Common myeloid progenitor, CD34-positive (primary cell): Measurements from ENCODE around the gene GGA1.
"Not testable (repeated sequence)": the region's sequence is repeated elsewhere in the genome, so short reads cannot be mapped to it uniquely, and the experiment has no call there.

Source experiments
- CTCF ChIA-PET: fragments of 350-600 bp; sonication (Branson Sonifier 250); formaldehyde crosslinking; loops from one replicate; lab custom pipeline; 2021; ENCODE audit warnings: antibody characterized with exemption; lab: Charles Lee
- POLR2A ChIA-PET: fragments of 350-600 bp; sonication (Branson Sonifier 250); formaldehyde crosslinking; loops from one replicate; lab custom pipeline; 2021; ENCODE audit warnings: antibody characterized with exemption; lab: Charles Lee
- DNase-seq, 3 donors: peaks; one replicate each; pipeline versions ENCODE4 v3.0.0 to v3.0.0-alpha.2; 2013
- H3K27ac ChIP-seq, 2 experiments: 1 replicate in 1 of 2; 2 replicates in 1 of 2; pipeline ENCODE4 v1.7.0; 2013; ENCODE audit warnings: inconsistent platforms in 2 of 2, low read length in 2 of 2, mild to moderate bottlenecking in 2 of 2, low read depth in 1 of 2, moderate library complexity in 1 of 2; ENCODE audit not compliant: severe bottlenecking in 2 of 2, insufficient read depth in 1 of 2, poor library complexity in 1 of 2
- H3K27me3 ChIP-seq, 5 experiments: replicated peaks in 2 of 5; 1 replicate in 3 of 5; 2 replicates in 2 of 5; pipeline versions ENCODE4 v1.6.1 to v1.7.0; 2013; ENCODE audit warnings: low read length in 4 of 5, mild to moderate bottlenecking in 2 of 5, moderate library complexity in 2 of 5, inconsistent platforms in 1 of 5; ENCODE audit not compliant: insufficient read depth in 5 of 5, control insufficient read depth in 4 of 5
- H3K36me3 ChIP-seq, 4 experiments: 1 replicate in 2 of 4; 2 replicates in 2 of 4; pipeline versions ENCODE4 v1.6.1 to v1.7.0; 2013; ENCODE audit warnings: low read length in 3 of 4, control low read depth in 1 of 4, mild to moderate bottlenecking in 1 of 4; ENCODE audit not compliant: control insufficient read depth in 4 of 4, insufficient read depth in 4 of 4
- H3K4me1 ChIP-seq, 4 experiments: 1 replicate in 3 of 4; 2 replicates in 1 of 4; pipeline versions ENCODE4 v1.6.1 to v1.7.1; 2013; ENCODE audit warnings: low read length in 3 of 4, mild to moderate bottlenecking in 3 of 4, control low read depth in 1 of 4, inconsistent platforms in 1 of 4, moderate library complexity in 1 of 4; ENCODE audit not compliant: control insufficient read depth in 4 of 4, insufficient read depth in 4 of 4; ENCODE audit errors: control extremely low read depth in 1 of 4
- H3K4me3 ChIP-seq, 7 experiments: 1 replicate in 4 of 7; 2 replicates in 3 of 7; pipeline versions ENCODE4 v1.5.1 to v1.7.0; 2013; ENCODE audit warnings: mild to moderate bottlenecking in 7 of 7, low read length in 6 of 7, moderate library complexity in 6 of 7, inconsistent platforms in 2 of 7, low read depth in 2 of 7, control low read depth in 1 of 7; ENCODE audit not compliant: insufficient read depth in 4 of 7, control insufficient read depth in 1 of 7; ENCODE audit errors: extremely low read depth in 1 of 7
- H3K9me3 ChIP-seq, 5 experiments: 1 replicate in 4 of 5; 2 replicates in 1 of 5; pipeline versions ENCODE4 v1.6.1 to v1.7.1; 2013; ENCODE audit warnings: low read length in 4 of 5, mild to moderate bottlenecking in 2 of 5, inconsistent platforms in 1 of 5, low read depth in 1 of 5, moderate library complexity in 1 of 5; ENCODE audit not compliant: control insufficient read depth in 4 of 5, insufficient read depth in 2 of 5; ENCODE audit errors: control extremely low read depth in 1 of 5
- WGBS: methylation state at CpG from one replicate; pipeline ENCODE4 v1.1.5; 2013; ENCODE audit not compliant: insufficient coverage; 5-methylcytosine and 5-hydroxymethylcytosine counted together

GGA1 gene

DNA sequence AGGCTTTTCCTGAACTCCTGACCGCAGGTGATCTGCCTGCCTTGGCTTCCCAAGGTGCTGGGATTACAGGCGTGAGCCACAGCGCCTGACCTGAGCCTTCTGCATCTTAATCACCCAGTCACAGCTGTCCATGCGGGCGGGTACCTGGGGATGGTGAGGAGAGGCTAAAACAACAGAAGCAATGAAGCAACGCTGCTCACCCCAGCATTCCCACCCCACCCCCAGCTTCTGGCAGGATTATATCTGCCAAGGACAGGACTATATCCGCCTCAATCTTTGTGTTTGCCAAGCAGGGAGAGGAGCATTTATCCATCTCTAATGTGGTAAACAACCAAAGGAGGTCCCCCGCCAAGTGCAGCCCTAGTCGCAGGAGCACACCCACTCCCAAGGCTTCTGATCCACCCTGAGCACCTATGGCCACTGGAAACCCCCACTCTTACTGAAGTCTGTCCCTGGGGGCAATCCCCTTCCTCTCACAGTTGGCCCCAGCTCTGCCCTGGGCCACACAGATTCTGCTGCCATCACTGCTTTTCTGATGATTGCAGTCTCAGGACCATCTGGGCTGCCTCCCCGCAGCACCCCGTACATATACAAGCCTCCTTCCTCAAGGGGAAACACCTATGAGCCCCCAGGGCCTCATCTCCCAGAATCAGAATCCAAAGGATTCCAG, 20.0 kb upstream of the GGA1 start:
- no peak overlapping the region for H3K4me3 ChIP-seq
- no peaks in the 10 kb centered on the region for H3K9me3 ChIP-seq
- peaks cover 0 to 3% (median 0%) of the 10 kb centered on the region in 5 experiments for H3K27me3 ChIP-seq
- no peak for DNase-seq
- CTCF ChIA-PET: interaction anchor here (0.9 to 11.3 kb wide), 7 partner anchors 9 to 45 kb away, joined by 3 to 157 read pairs (median 8); partner anchors contain the start of gene LGALS2
- H3K36me3 ChIP-seq: no peaks in the 10 kb centered on the region
- POLR2A ChIA-PET: no interaction called here
- WGBS: 95% methylated on average over 8 of the region's 11 CpGs
- peaks cover 0 to 7% (median 3%) of the 10 kb centered on the region in 4 experiments for H3K4me1 ChIP-seq
- H3K27ac ChIP-seq: no peak overlapping the region

DNA sequence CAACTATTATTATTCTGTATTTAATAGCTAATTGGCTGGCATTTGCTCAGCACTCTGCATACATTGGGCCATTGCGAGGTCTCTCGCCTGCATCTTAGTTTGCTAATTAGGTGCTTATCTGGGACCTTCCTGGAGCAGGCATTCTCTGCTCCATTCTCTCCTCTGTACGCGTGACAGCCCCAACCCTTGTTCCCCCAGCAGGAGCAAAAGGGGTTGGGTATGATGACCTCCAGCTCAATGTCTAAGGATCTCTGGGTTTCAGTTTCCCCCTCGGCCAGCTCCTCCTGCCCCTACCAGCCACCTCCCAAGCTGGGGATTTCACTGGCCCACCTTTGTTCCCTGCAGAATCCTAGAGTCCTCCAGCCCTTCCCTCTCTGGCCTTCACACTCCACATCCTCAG, 19.0 kb upstream of the GGA1 start:
- peaks cover 0 to 7% (median 3%) of the 10 kb centered on the region in 4 experiments for H3K4me1 ChIP-seq
- 56% methylated on average over 3 of the region's 5 CpGs for WGBS
- no peaks in the 10 kb centered on the region for H3K36me3 ChIP-seq
- H3K27ac ChIP-seq: no peak overlapping the region
- H3K9me3 ChIP-seq: no peaks in the 10 kb centered on the region
- ChIA-PET CTCF (interaction anchor here (1.0 to 11.3 kb wide), 6 partner anchors 9 to 46 kb away, joined by 4 to 157 read pairs (median 18); partner anchors contain the start of gene LGALS2), POLR2A (no interaction called here)
- no peak overlapping the region for H3K4me3 ChIP-seq
- DNase-seq: no peak
- H3K27me3 ChIP-seq: peaks cover 0 to 3% (median 0%) of the 10 kb centered on the region in 5 experiments

DNA sequence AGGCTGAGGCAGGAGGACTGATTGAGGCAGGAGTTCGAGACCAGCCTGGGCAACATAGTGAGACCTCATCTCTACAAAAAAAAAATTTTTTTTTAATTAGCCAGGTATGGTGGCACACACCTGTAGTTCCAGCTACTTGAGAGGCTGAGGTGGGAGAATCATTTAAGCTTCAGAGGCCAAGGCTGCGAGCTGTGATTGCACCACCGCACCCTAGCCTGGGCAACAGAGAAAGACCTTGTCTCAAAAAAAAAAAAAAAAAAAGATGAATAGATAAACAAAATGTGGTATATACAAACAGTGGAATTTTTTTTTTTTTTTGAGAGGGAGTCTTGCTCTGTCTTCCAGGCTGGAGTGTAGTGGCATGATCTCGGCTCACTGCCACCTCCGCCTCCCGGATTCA, 17.6 kb upstream of the GGA1 start:
- H3K36me3 ChIP-seq, H3K9me3 ChIP-seq, H3K4me3 ChIP-seq, H3K4me1 ChIP-seq, H3K27ac ChIP-seq, H3K27me3 ChIP-seq, DNase-seq: not testable (repeated sequence)
- 90% methylated on average over 2 of the region's 6 CpGs for WGBS
- POLR2A ChIA-PET: interaction anchor here (0.6 to 0.7 kb wide), 2 partner anchors 63 to 76 kb away, joined by 3 to 4 read pairs; no protein-coding TSS in a partner anchor
- CTCF ChIA-PET: interaction anchor here (0.6 to 11.3 kb wide), 9 partner anchors 11 to 339 kb away, joined by 3 to 157 read pairs (median 13); partner anchors contain the start of gene LGALS2

DNA sequence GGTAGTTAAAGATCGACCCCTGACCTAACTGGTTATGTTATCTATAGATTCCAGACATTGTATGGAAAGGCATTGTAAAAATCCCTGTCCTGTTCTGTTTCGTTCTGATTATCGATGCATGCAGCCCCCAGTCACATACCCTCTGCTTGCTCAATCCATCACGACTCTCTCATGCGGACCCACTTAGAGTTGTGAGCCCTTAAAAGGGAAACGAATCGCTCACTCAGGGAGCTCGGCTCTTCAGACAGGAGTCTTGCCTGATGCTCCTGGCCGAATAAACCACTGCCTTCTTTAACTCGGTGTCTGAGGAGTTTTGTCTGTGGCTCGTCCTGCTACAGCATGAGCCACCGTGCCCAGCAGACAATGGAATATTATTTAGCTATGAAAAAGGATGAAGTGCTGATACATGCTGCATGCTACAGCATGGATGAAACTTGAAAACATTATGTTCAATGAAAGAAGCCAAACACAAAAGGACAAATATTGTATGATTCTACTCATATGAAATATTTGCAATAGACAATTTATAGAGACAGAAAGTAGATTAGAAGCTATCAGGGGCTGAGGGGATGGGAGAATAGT, 16.7 kb upstream of the GGA1 start:
- POLR2A ChIA-PET: interaction anchor here (0.9 to 1.6 kb wide), 5 partner anchors 17 to 120 kb away, joined by 3 to 7 read pairs (median 4); partner anchors contain the start of gene GGA1
- H3K4me1 ChIP-seq: peaks cover 0 to 7% (median 3%) of the 10 kb centered on the region in 4 experiments
- peaks cover 0 to 3% (median 0%) of the 10 kb centered on the region in 5 experiments for H3K27me3 ChIP-seq
- CTCF ChIA-PET: interaction anchor here (0.6 to 11.3 kb wide), 23 partner anchors 9 to 1645 kb away, joined by 3 to 157 read pairs (median 4); partner anchors contain the start of genes GGA1 and LGALS2
- no peaks in the 10 kb centered on the region for H3K36me3 ChIP-seq
- no peak overlapping the region for H3K4me3 ChIP-seq
- H3K27ac ChIP-seq: no peak overlapping the region
- DNase-seq: no peak
- no peaks in the 10 kb centered on the region for H3K9me3 ChIP-seq
- WGBS: 90% methylated on average over 11 of the region's 12 CpGs

DNA sequence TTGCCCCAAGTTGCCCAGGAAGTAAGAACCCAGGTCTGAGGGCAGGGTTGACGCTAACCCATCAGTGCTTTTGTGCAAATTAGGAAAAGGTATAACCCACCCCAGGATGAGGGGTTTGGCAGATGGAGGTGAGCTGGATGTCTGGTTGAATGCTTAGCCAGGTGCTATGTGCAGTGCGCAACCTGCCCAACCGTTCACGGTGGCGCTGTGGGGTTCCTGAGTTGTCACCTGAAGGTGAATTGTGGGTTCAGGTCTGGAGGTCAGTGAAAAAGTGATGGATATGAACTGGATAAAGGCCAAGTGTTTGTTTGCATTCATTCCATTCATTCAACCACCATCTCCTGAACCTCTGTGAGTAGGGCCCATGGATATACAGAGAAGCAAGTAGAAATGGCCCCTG, 14.4 kb upstream of the GGA1 start:
- Histone ChIP-seq H3K27ac (no peak overlapping the region), H3K4me3 (no peak overlapping the region), H3K36me3 (no peaks in the 10 kb centered on the region), H3K4me1 (peaks cover 0 to 11% (median 4%) of the 10 kb centered on the region in 4 experiments), H3K9me3 (no peaks in the 10 kb centered on the region), H3K27me3 (no peaks in the 10 kb centered on the region)
- no peak for DNase-seq
- WGBS: 100% methylated on average over 1 of the region's 5 CpGs
- ChIA-PET POLR2A (no interaction called here), CTCF (interaction anchor here (4.3 to 11.3 kb wide), 2 partner anchors 12 to 51 kb away, joined by 17 to 157 read pairs; no protein-coding TSS in a partner anchor)

DNA sequence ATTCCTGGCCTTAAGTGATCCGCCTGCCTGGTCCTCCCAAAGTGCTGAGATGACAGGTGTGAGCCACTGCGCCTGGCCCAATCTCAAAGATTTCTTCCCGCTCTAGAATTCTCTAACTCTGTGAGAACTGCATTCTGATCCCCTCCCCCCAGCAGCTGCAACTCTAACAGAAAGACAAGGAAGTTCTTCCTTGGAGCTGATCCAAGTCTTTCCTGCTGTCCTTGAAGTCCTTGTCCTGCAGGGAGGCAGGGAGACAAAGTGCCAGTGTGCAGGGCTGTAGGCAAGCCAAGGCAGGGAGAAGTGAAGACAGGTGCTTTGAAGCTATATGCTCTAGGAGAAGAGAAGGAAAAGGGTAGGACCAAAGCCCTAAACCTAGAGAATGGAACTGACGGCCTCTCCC, 9.5 kb upstream of the GGA1 start:
- peaks cover 0 to 7% (median 0%) of the 10 kb centered on the region in 4 experiments for H3K4me1 ChIP-seq
- no peak overlapping the region for H3K27ac ChIP-seq
- POLR2A ChIA-PET: interaction anchor here (0.7 kb wide), 1 partner anchor 46 kb away, joined by 5 read pairs; no protein-coding TSS in a partner anchor
- CTCF ChIA-PET: interaction anchor here (1.0 to 1.7 kb wide), 4 partner anchors 11 to 77 kb away, joined by 3 to 6 read pairs (median 4); no protein-coding TSS in a partner anchor
- WGBS: 100% methylated on average over 1 of the region's 4 CpGs
- H3K36me3 ChIP-seq: no peaks in the 10 kb centered on the region
- H3K27me3 ChIP-seq: peaks cover 0 to 3% (median 0%) of the 10 kb centered on the region in 5 experiments
- no peaks in the 10 kb centered on the region for H3K9me3 ChIP-seq
- no peak overlapping the region for H3K4me3 ChIP-seq
- no peak for DNase-seq
